NT2/D1 (cell line): ENCODE data around the gene BBC3.

Experiments
- DNase-seq: peaks from one replicate; pipeline ENCODE4 v3.0.0-alpha.2; 2011; ENCODE audit warnings: low read depth, low spot score
- H3K27me3 ChIP-seq: 2 replicates; pipeline ENCODE4 v1.6.0; 2011; ENCODE audit warnings: mild to moderate bottlenecking; ENCODE audit not compliant: insufficient read length, insufficient read depth
- H3K36me3 ChIP-seq: 2 replicates; pipeline ENCODE4 v1.6.1; 2011; ENCODE audit warnings: mild to moderate bottlenecking, low read length, mixed read lengths; ENCODE audit not compliant: insufficient read depth, insufficient read length
- H3K4me1 ChIP-seq: 2 replicates; pipeline ENCODE4 v1.5.1; 2011; ENCODE audit not compliant: insufficient read depth, insufficient read length
- H3K4me3 ChIP-seq: 2 replicates; pipeline ENCODE4 v1.5.1; 2011; ENCODE audit warnings: low read depth; ENCODE audit not compliant: insufficient read length
- H3K9ac ChIP-seq: 2 replicates; pipeline ENCODE4 v1.6.0; 2011; ENCODE audit warnings: low read depth; ENCODE audit not compliant: insufficient read length
- H3K9me3 ChIP-seq: 2 replicates; pipeline ENCODE4 v1.5.1; 2011; ENCODE audit warnings: mild to moderate bottlenecking, low read length; ENCODE audit not compliant: insufficient read depth
- SUZ12 ChIP-seq: IDR thresholded peaks from 2 replicates; pipeline ENCODE4 v1.6.1; 2011; ENCODE audit not compliant: insufficient read length, insufficient read depth; ENCODE audit errors: extremely low read depth
- YY1 ChIP-seq: IDR thresholded peaks from 2 replicates; pipeline ENCODE4 v1.6.1; 2011; ENCODE audit not compliant: insufficient read length, insufficient read depth
- ZNF274 ChIP-seq: IDR thresholded peaks from 2 replicates; pipeline ENCODE4 v1.6.1; 2011; ENCODE audit warnings: mild to moderate bottlenecking, low read depth, low read length

Gene BBC3

GRCh38 chr19:47236072-47236675 is 5.2 kb upstream of the BBC3 start:
- DNase-seq = no peak
- peaks cover 11% of the 10 kb centered on the region for H3K4me1 ChIP-seq
- H3K27me3 ChIP-seq = peaks cover 30% of the 10 kb centered on the region
- no peak for TF ChIP-seq YY1
- no peak for TF ChIP-seq ZNF274
- no peak for TF ChIP-seq SUZ12
- H3K36me3 ChIP-seq = no peaks in the 10 kb centered on the region
- H3K9me3 ChIP-seq = no peaks in the 10 kb centered on the region
- no peak overlapping the region for H3K4me3 ChIP-seq
- no peak overlapping the region for H3K9ac ChIP-seq

DNA sequence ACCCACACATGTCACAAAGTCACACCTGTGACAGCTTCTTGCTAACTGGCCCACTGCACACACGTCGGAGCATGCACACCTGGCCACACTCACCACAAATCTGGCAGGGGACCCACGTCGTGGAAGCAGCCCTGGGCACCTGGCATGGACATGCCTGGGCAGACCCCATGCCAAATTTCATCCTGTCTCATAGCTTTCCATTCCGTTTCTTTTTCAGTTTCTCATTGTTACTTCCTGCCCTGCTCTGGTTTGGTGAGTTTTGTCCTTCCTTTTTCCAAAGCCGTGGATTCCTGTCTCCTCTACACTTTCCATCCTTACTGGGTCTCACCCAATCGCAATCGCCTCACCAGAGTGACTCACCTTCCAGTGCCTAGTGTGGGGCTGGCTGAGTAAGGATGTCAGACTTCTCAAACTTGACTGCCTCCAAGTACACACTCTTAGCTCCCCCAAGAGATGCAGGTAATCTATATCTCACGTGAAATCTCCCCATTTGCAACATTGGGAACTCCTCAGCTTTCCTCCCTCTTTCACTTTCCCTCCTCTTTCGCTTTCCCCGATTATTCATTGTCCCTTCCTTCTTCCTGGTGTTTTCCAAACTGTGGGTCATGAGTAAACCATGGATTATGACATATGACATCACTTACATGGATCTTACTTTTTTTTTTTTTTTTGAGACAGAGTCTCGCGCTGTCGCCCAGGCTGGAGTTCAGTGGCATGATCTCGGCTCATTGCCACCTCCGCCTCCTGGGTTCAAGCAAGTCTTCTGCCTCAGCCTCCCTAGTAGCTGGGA is 1.6 kb upstream of the BBC3 start:
- Histone ChIP-seq H3K9ac (peak overlapping the region; percentile 63), H3K36me3 (no peaks in the 10 kb centered on the region), H3K9me3 (no peaks in the 10 kb centered on the region), H3K4me3 (no peak overlapping the region), H3K4me1 (peaks cover 13% of the 10 kb centered on the region), H3K27me3 (peaks cover 18% of the 10 kb centered on the region)
- TF ChIP-seq YY1 (no peak), ZNF274 (no peak), SUZ12 (no peak)
- DNase-seq = no peak

DNA sequence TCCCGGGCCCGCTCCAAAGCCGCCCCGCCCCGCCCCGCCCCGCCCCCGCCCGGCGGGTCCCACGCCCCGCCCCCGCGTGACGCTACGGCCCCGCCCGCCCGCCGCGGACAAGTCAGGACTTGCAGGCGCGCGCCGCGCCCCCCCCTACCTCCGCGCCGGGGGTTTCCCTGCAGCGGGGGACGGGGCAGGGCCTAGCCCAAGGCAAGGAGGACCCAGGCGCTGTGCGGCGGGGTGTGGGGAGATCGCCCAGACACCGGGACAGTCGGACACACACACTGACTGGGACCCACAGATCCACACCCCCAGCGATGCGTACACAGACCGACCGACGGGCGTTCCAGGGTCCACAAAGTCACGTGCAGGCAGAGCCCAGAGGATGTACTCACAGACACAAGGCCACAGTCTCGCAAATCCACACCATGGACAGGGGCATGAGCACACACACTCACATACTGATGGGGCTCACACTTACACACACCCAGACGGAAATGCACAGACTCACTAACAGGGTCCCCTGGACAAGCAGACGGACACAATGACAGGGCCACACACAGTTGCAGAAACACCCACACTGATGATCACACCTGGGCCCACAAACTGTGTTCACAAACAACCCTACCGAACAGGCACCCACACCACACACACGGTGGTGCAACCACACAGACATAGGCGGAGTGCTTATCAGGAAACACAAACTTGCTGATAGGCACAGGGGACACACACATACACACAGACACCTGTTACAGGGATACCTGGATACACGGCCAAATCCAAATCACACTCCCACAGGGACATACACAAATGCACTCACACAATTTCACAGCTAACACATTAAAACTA is 436 bp upstream of the BBC3 start:
- peaks cover 18% of the 10 kb centered on the region for H3K27me3 ChIP-seq
- no peaks in the 10 kb centered on the region for H3K9me3 ChIP-seq
- H3K4me3 ChIP-seq = peak overlapping the region; percentile 58
- no peak for DNase-seq
- no peaks in the 10 kb centered on the region for H3K36me3 ChIP-seq
- no peak for TF ChIP-seq SUZ12
- no peak for TF ChIP-seq ZNF274
- no peak for TF ChIP-seq YY1
- H3K4me1 ChIP-seq = peaks cover 13% of the 10 kb centered on the region
- H3K9ac ChIP-seq = peak overlapping the region; percentile 86

DNA sequence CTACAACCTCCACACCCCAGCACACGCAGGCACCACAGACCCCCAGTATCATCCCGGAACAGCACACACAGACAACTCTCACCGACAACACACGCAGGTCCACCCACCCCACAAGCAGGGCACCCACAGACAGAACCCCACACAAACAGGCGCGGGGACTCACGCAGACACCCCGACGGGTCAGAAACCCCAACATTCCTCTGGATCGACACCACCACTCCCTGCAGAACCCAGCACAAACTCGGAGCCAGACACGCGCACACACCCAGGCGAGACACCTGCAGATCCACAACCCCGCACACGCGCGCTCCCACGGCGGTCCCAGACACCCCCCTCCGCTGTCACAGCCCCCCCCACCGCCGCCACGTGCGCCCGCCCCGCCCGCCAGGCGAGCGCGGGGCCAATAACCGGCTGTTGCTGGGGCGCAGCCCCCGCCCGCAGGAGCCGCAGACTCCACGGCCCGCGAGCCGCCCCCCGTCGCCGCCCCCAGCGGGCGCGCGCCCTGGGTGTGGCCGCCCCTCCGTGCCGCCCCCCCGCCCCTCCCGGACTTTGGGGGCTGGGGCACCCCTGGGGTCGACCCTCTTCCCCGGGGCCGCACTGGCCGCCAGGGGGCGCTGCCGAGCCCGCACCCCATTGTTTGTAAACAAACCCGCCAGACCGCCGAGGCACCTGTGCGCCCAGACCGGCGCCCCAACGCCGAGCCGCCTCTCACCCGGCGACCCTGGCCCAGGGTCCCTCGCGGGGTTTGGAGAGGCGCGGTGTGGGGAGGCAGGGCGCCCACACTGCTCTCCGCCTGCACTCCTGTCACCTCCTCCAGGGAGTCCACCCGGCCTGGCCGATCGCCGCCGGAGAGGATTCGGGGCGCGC is 712 bp downstream of the BBC3 start:
- TF ChIP-seq ZNF274 (no peak), YY1 (no peak), SUZ12 (no peak)
- Histone ChIP-seq H3K27me3 (peaks cover 18% of the 10 kb centered on the region), H3K9me3 (no peaks in the 10 kb centered on the region), H3K9ac (peak overlapping the region; percentile 86), H3K4me1 (peaks cover 15% of the 10 kb centered on the region), H3K36me3 (no peaks in the 10 kb centered on the region), H3K4me3 (peak overlapping the region; percentile 72)
- DNase-seq = no peak

- Histone ChIP-seq H3K4me1 (peaks cover 15% of the 10 kb centered on the region), H3K9me3 (no peaks in the 10 kb centered on the region), H3K36me3 (no peaks in the 10 kb centered on the region), H3K27me3 (peaks cover 18% of the 10 kb centered on the region), H3K9ac (peak overlapping the region; percentile 86), H3K4me3 (peak overlapping the region; percentile 72)
- no peak for TF ChIP-seq YY1
- TF ChIP-seq SUZ12 = no peak
- TF ChIP-seq ZNF274 = no peak
- no peak for DNase-seq
These were observed 1.3 kb downstream of the BBC3 start for GRCh38 chr19:47229676-47230053.

- no peaks in the 10 kb centered on the region for H3K36me3 ChIP-seq
- peaks cover 18% of the 10 kb centered on the region for H3K27me3 ChIP-seq
- H3K9ac ChIP-seq = peak overlapping the region; percentile 86
- peak overlapping the region; percentile 72 for H3K4me3 ChIP-seq
- no peak for TF ChIP-seq SUZ12
- no peak for TF ChIP-seq ZNF274
- TF ChIP-seq YY1 = no peak
- peaks cover 15% of the 10 kb centered on the region for H3K4me1 ChIP-seq
- no peaks in the 10 kb centered on the region for H3K9me3 ChIP-seq
- no peak for DNase-seq
These were observed 1.9 kb downstream of the BBC3 start for GRCh38 chr19:47228937-47229675.
